Hindlimb muscle (tissue), 1 donor: Measurements from ENCODE around the gene CAPN9. TPM values are rescaled to one million over a fixed set of nuclear protein-coding genes. Genes with fewer than 3 reads are reported as not detected.

Experiments
- DNase-seq: peaks from one replicate; pipeline ENCODE4 v3.0.0-alpha.2; 2013
- polyA plus RNA-seq: library from polyadenylated mRNA; unstranded; fragments of 120-200 nt; gene quantifications from one replicate; pipeline ENCODE4 v1.2.1, GENCODE V29; 2013; ENCODE audit not compliant: insufficient read length

The CAPN9 gene
- polyA plus RNA-seq, 1 donor, result 0.57 TPM

DNA sequence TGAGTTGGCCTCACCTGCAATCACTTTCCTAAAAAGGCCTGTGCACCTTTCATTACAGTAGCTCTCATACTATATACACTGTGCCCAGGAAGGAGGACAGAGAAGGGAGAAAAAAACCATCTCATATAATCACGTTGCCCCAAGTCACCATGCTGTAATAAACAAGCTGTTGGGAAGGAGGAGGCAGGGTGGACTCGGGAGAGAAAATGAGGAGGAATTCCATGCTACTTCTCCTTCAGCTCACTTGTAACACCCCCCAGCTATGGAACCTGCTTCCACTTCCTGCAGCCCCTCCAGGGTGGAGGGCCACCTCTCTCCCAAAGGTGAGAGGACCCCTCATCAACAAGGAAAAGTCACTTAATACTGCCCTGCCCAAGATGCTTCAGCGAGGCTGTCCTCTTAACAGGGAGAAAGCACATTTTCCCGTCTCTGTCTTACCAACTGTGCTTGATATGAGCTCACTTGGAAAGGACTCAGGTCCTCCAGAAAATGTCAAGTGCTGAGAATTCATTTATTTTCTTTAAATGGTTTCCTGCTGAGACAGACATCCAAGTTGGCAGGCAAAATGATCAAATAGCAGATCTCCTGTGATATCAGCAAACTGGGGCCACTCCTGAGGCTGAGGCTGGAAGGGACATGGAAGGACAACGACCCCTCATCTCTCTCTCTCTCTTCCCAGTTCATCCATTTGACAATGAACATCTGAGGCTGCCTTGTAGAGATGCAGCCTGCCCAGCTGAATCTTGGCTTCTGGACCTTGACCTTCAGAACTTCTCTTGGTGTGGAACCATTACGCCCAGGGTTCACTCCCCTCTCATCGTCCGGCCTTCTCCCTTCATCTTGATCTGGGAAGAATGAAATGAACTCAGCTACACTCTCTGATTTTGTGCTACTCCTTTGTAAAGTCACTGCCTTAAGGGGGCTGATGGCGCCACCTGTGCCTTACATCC lies 54.0 kb downstream of the CAPN9 start:
- no peak for DNase-seq

DNA sequence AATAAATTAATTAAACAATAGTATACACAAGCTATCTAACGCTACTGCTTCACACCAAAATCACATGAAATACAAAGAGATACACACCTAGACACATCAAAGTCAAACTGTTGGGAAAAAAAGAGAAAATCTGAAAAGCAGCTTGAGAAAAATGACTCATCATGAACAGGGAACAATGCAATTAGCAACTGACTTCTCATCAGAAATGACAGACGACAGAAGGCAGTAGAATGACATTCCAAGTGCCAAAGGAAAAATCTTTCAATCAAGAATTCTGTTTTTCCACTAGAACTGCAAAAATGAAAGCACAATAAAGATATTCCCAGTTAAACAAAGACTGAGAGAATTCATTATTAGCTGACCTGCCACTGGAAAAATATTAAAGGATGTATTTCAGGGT lies 57.2 kb downstream of the CAPN9 start:
- no peak for DNase-seq

DNA sequence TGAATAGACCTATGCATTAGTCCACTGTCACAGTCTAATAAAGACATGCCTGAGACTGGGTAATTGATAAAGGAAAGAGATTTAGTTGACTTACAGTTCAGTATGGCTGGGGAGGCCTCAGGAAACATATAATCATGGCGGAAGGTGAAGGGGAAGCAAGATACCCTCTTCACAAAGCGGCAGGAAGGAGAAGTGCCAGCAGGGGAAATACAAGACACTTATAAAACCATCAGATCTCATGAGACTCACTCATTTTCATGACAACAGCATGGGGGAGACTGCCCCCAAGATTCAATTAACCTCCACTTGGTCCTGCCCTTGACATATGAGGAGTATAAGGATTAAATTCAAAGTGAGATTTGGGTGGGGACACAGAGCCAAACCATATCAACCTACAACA lies 59.4 kb downstream of the CAPN9 start:
- no peak for DNase-seq

DNA sequence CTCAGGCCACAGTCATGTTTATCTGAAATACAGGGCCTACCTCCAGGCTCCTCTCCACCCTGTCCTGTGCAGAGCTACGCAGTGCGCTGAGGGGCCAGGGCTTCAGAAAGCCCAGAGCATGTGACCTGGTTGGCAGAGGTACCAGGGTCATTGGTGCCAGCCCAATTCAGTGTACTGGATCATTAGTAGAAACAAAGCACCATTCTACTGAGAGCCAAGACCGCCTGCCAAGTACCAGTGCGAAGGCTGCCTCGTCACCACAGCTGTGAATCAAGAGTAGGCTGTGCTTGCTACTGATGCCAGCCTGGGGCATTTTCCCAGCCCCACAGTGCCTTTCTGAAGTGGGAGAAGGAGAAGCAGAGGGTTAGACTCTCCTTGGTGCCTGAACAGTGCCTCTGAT lies 59.8 kb downstream of the CAPN9 start:
- DNase-seq, result no peak

DNA sequence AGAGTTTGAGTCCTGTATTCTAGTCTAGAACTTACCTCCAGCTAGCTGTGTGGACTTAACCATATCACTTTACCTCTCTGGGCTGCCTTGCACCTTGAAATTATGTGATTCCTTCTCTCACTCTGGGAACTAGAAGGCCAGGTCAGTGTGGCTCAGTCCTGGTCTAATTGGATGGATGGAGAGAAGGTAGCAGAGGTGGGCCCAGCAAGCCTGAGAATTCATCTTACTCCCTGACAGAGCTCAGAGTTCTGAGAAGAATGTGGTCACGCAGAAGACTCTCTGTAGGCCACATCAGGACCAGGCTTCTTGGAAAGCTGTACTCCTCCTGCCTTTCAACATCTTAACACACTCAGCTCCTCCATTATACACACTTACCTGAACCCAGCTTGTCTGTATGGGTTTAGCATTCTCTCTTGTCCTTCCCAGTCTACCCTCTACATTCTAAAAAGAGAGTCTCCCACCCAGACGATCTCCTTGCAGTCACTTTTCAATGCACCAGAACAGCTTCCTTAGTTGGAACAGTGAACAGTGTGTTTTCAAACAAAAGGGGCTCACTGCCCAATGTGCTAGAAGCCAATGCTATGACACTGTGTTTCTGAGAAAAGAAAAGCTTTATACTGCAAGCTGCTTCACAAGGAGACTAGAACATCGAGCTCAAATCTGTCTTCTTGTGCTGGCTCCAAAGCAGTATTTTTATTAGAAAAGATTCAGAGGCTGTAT lies 60.5 kb downstream of the CAPN9 start:
- no peak for DNase-seq

DNA sequence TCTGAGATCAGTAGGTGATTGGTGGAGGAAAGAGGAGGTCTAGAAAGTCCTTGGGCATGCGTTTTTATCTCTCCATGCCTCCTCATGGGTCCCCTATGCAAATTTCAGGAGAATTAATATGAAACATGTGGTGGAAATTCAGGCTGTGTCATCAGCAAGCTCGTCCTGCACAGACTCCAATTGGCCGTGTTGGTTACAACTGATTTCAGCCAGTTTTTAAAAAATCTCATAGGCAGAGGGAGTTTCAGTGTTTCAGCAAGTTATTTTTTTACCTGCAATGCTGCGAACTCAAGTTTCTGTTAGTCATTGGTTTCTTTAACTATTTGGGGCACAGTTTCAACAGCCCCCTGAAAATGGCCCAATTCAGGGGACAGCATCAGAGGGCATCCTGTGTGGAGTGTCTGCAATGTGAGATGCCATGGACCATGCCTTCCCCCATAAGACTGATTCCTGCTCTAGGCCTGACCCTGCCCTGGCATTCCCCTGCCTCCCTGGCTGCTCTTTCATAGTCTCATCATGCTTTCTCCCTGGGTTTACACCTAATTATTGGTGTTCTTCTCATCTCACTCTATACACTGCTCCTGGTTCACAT lies 61.2 kb downstream of the CAPN9 start:
- DNase-seq, result peak; percentile 79

DNA sequence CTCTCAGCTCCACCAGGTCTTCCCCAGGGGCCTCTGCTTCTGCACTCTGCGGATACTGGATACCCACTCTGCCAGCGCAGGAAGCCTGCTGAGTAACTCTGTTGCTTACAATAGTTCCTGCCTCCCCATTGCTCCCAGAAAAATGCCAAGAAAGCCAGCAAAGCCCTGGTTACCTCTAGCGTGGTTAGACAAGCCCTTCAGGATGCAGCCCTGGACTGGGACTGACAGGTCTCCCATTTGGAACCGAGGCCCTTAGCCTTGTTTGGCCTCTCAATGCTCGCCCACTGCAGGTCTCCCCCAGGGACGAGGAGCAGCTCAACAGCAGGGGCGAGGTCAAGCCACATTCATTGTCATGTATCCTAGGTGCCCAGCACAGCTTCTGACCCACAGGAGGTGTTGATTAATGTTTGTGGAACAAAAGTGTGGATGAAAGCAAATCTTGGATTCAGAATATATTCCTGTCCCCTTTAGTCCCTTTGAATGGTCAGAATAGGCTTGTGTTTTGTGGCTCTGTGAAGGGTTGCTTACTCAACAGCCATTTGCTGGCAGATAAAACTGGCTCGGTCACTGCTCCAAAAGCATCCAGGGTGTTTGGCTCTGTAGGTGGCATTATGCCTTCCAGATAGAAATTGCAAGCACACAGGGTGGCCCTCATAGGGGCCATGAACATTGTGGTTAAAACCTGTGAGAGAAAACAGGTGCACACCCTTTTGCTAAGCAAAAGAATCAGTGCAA lies 62.2 kb downstream of the CAPN9 start:
- no peak for DNase-seq

DNA sequence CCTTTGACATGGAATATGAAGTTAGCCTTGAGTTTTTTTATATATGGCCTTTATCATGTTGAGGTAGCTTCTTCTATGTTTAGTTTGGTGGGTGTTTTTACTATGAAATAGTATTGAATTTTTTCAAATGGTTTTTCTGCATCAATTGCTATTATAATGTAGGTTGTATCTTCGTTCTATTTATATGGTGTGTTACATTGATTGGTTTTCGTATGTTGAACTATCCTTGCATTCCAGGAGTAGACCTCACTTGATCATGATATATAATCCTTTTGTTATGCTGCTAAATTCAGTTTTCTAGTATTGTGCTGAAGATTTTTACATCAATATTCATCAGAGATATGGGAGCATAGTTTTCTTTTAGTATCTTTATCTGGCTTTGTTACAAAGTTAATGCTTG lies 65.4 kb downstream of the CAPN9 start:
- no peak for DNase-seq

DNA sequence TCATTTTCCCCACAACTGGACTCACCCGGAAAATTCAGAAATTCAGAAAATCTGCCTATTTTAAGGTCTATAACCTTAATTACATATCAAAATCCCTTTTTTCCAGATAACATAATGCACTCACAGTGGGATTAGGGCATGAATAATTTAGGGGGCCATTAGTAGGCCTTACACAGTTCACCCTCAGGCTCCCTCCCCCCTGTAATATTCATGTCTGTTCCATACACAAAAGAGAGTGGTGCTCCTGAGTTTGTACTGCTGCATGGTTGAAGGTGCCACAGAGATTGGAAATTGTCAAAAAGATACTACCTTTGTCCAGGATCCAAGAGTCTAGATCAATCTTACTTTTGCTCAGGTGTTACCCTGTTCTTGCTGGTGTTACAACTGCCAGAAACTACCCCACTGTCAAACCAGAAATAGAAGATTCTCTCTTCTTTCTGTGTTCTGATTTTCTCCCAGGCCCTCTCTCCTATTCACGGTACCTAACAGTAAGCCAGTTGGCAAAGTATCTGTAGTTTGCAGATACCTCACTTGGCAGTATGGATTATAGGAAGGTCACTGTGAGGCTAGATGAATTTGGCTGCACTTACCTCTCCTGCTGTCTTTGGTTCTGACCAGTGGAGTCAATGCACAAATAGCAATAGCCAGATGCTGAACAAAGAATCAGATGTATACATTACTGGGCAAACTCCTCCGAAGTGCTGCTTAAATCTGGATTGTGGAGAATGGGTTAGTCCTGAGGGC lies 67.9 kb downstream of the CAPN9 start:
- no peak for DNase-seq

DNA sequence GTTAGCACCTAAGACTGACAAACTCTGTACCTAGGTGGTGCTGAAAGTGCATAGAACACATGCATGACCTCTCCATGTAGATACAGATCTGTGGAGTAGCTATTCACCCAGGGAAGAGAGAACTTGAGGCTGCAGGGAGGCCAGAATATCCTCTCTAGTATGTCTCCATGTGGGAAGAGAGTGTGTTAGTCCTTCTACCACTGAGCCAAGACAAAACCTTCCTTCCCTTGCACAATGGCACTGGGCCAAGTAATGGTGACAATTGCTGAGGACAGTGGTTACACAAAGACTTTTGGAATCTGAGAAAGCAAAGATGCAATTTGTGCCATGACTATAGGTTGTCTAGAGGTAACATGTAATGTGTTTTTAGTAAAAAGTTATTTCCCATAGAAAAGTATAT lies 68.8 kb downstream of the CAPN9 start:
- DNase-seq, result no peak

DNA sequence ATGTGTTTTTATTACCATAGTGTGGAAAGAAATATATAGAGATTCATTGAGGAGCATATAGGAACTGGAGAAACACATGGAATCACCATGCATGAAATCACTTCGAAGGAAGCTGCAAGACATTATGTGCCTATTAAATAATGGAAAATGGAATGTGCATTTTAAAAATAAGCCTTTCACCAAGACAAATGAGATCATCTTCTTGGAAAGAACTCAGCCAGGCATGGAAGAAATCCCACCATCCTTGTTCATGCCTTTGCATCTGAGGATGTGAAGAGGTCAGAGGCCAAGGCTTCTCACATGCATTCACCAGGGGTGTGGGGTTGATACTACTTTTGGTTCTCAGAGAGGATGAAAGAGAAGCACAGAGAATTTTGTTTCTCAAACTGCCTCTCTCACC lies 71.2 kb downstream of the CAPN9 start:
- DNase-seq, result no peak

DNA sequence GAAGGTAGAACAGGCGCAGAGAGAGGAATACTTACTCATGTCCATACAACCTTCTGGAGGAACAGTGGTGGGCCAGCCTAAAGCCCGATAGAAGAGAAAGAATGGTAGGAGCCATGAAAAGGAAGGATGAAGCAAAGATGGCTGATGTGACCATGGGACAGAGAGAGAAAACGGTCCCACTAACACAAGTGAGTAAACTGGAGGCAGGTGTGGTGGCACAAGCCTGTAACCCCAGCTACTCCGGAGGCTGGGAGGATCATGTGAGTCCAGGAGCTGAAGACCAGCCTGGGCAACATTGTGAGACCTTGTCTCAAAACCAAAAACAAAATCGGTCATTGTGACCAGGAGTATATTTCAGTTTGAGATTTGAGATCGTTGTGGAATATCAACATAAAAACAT lies 71.7 kb downstream of the CAPN9 start:
- no peak for DNase-seq

DNA sequence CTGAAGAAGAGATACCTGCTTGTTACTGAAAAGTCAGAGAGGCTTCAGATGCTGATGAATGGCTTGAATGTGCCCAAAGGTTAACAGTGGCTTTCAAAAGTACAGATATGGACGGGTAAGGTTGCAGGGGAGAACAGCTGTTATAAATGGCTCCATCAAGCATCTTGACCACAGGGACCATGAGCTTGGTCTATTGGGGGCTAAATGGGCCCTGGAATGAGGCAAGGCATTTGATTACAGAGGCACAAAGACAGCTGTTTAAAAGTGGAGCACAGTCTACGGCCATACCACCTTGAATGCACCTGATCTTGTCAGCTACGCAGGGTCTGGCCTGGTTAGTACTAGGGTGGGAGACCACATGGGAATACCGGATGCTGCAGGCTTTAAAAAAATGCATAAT lies 72.8 kb downstream of the CAPN9 start:
- DNase-seq, result no peak

DNA sequence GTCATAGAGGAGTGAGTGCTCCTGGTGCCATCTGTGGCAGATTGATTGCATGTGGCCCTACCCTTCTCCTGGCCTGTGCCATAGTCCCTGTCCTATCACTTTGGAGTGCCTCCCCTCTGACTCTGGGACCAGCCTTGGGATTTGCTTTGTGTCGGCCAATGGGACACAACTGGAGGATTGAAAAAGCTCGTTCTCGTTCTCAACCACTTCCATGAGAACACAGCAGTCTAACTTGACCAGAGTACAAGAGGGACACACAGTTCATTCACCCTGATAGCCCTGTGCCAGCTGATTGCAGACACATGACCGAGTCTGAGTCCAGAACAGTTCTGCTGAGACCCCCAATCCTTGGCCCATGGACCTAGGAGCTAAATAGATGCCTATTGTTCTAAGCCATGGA lies 73.4 kb downstream of the CAPN9 start:
- no peak for DNase-seq

DNA sequence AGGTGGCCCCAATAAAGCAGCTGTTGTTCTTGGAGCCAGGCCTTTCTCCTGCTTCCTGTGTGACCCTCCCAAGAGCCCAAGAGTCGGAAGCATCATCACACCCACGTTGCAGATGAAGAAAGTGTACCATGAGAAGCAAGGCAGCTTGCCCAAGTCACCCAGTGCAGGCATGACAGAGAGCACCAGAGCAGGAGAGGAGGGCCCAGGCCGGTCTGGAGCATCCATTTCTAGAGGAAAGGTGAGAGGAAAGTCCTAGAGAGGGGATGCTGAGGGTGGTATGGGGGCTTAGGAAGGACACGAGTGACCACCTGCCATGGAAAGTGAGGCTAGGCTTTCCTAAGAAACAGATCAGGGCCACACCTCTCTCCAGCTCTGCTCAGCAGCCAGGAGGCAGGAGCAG lies 74.2 kb downstream of the CAPN9 start:
- no peak for DNase-seq

DNA sequence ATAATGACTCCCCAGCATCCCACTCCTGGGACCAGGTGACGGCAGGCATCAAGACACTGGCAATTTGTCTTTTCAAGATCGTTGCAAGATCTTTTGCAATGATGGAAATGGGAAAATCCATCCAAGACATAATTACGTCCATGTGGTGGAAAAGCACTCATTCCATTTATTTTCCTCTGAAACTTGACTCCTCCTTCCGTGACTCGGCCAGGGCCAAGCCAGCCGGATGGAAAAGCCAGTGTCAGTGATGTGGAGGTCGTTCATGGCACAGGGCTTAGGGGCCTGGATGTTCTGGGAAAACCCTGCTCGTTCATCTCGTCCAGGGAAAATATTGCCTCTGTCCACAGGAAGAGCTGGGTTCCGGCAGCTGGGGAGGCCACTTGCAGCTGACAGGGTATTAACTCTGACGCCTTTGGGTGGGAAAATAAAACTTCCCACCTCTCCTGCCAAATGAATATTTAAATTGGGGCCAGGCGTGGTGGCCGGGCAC lies 74.9 kb downstream of the CAPN9 start:
- DNase-seq, result peak; percentile 86

DNA sequence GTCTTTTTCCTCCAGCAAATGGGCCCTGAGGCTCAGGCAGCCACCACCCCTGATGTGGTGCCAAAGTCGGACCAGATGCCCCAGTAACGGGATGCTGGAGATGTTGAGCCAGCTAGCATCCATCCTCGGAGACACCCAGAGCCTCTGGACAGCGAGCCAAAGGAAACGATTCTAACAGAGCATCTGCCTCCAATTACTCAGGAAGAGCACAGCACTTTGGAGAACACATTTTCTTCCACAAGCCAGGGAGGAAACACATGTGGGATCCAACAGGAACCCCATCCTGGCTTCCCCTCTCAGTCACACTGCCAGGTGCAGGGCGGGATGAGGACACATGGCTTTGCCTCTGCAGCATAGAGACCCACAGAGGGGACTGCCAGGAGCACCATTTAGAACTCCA lies 76.2 kb downstream of the CAPN9 start:
- peak; percentile 78 for DNase-seq

DNA sequence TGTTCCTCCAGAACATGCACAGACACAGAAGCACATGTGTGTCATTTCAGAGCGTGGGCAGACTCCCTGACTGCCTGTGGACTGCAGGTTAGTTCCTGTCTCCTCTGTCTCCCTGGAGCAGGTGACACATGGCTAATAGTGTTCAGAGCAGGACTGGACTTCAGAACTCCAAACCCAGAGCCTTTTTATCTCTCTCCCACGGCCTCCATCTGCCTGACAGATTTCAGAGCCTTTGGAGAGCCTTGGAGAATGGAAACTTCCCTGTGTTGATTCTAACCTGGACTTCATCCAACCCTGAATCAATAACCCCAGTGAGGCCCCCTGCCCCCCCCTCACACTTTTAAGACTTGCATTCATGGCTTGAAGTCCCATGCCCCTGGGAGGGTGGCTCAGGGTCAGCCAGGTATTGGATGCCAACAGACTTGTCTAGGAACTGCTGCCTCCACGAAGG lies 76.8 kb downstream of the CAPN9 start:
- no peak for DNase-seq

DNA sequence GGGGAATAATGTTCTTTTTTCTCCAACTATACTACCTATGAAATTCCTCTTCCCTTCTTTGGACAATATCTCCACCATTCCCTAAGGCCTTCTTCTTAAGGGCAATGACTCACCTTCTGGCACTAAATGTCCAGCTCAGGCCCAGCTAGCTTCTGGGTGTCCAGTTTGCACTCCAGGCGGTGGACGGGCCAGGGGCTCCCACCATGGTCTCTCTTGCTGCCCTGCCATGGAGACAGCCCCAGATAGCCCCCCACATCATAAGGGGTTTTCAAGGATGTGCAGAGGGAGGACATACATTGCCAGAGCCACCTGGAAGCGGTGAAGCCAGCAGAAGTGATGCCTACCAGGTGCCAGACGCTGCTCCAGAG lies 77.3 kb downstream of the CAPN9 start:
- DNase-seq, result no peak

DNA sequence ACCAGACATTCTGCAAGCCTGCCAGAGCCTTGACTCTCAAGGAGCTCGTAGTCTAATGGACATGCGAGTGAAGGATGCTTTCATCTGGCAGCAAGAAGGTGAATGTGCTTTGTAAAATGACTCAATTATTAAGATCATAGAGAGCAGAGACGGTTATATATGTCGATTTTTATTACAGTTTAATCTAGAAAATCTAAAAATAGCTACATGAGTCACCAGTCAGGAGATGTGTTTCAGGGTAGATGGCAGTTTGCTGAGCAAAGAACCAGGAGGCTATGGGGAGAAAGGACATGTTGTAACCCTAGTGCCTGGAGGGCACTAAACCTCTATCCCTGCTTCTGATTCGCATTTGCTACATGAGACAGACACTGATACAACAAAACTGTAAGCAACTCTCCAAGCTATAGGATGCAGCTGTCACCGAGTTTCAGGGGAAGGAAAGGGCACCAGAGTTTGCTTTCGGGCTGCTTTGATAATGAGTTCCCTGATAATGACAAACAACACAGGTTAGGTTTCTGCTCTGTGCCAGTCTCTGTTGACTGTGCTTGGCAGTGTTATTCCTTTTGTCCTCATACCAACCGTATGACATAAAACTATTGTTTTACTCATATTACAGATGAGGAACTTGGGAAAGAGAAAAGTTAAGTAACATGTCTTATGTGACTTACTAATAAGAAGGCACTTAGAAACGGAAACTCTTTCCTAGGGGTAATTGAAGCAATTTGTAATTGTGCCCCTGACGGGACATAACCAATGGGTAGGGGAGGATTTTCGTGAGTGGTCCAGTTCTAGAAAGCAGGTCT lies 77.9 kb downstream of the CAPN9 start:
- DNase-seq, result no peak

DNA sequence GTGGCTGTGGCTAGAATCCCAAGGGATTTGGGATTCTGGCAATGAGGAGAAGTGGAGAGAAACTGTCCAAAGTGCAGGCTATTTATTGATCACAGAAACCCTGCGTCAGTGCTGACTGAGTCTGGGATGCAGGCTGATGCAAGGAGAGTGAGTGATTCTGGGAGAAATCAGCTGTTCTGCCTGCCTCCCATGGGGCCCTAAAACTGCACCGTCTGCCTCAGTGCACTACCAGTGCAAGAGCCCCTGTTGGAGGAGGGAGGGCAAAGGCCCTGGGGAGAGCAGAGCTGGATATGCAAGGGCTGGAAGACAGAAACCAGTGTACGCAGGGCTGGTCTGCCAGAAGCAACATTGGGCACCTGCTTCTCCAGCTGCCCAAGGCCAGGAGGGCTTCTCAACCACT lies 78.6 kb downstream of the CAPN9 start:
- no peak for DNase-seq
